ENCODE data around the gene CARS1. TPM values are rescaled to one million over a fixed set of nuclear protein-coding genes. Genes with fewer than 3 reads are reported as not detected.

The CARS1 gene
- total RNA-seq, 1 experiment from 2014 or later = 120 TPM

GRCh38 chr11:2955906-2956476 is 101.2 kb downstream of the CARS1 start:
- POLR2A ChIA-PET = interaction anchor here (0.6 kb wide), 1 partner anchor 36 kb away, joined by 12 read pairs; no protein-coding TSS in a partner anchor
- DNase-seq (ENCODE audit: low read depth, low spot score) = no peak
- Histone ChIP-seq H3K4me3 (ENCODE audit: low read depth in 2 of 2, low read length in 2 of 2) (no peak overlapping the region), H3K27me3 (ENCODE audit: control insufficient read depth, insufficient read depth, low read length) (no peaks in the 10 kb centered on the region), H3K36me3 (ENCODE audit: control insufficient read depth, insufficient read depth, low read length) (peaks cover 88% of the 10 kb centered on the region), H3K9me3 (ENCODE audit: control insufficient read depth, insufficient read depth, low read depth, low read length) (no peaks in the 10 kb centered on the region), H3K4me1 (ENCODE audit: control insufficient read depth, insufficient read depth, low read length) (no peaks in the 10 kb centered on the region), H3K27ac (ENCODE audit: low read length) (no peak overlapping the region)
- intact Hi-C loops (cut with micrococcal nuclease; ENCODE audit: unreplicated experiment) (no loop called here), in situ Hi-C loops (cut with HindIII; ENCODE audit: low pct_unique_long_range_greater_than_20kb, low sequenced_read_pairs) (no loop called here)
- CTCF ChIA-PET = interaction anchor here (0.8 kb wide), 1 partner anchor 23 kb away, joined by 3 read pairs; no protein-coding TSS in a partner anchor
- no TSS peak for BruUV-seq (replicated peaks)
- ATAC-seq = no peak
- TF ChIP-seq TCF7L2 (IDR thresholded peaks at IDR 0.05; ENCODE audit: low read depth, low read length) (no peak), REST (IDR thresholded peaks at IDR 0.05; ENCODE audit: insufficient read depth in 1 of 2, low read depth in 2 of 2, low read length in 1 of 2) (no peak), POLR2AphosphoS5 (IDR thresholded peaks at IDR 0.05; ENCODE audit: low read depth, low read length) (no peak), CTCF (IDR thresholded peaks at IDR 0.05) (no peak; the same call in 1 of the 2 replicates), SIN3A (IDR thresholded peaks at IDR 0.05; ENCODE audit: borderline replicate concordance, insufficient read depth, low read depth, low read length) (no peak)

GRCh38 chr11:2954263-2954662 is 103.0 kb downstream of the CARS1 start:
- POLR2A ChIA-PET = no interaction called here
- in situ Hi-C loops (cut with HindIII; ENCODE audit: low pct_unique_long_range_greater_than_20kb, low sequenced_read_pairs) = no loop called here
- CTCF ChIA-PET = no interaction called here
- DNase-seq (ENCODE audit: low read depth, low spot score) = no peak
- Histone ChIP-seq H3K36me3 (ENCODE audit: control insufficient read depth, insufficient read depth, low read length) (peaks cover 83% of the 10 kb centered on the region), H3K27me3 (ENCODE audit: control insufficient read depth, insufficient read depth, low read length) (no peaks in the 10 kb centered on the region), H3K27ac (ENCODE audit: low read length) (no peak overlapping the region), H3K4me3 (ENCODE audit: low read depth in 2 of 2, low read length in 2 of 2) (no peak overlapping the region), H3K4me1 (ENCODE audit: control insufficient read depth, insufficient read depth, low read length) (no peaks in the 10 kb centered on the region), H3K9me3 (ENCODE audit: control insufficient read depth, insufficient read depth, low read depth, low read length) (no peaks in the 10 kb centered on the region)
- intact Hi-C loops (cut with micrococcal nuclease; ENCODE audit: unreplicated experiment) = no loop called here
- no peak for TF ChIP-seq POLR2AphosphoS5 (IDR thresholded peaks at IDR 0.05; ENCODE audit: low read depth, low read length)
- TF ChIP-seq TCF7L2 (IDR thresholded peaks at IDR 0.05; ENCODE audit: low read depth, low read length) = no peak
- no peak for TF ChIP-seq SIN3A (IDR thresholded peaks at IDR 0.05; ENCODE audit: borderline replicate concordance, insufficient read depth, low read depth, low read length)
- no peak for TF ChIP-seq CTCF (IDR thresholded peaks at IDR 0.05)
- TF ChIP-seq REST (IDR thresholded peaks at IDR 0.05; ENCODE audit: insufficient read depth in 1 of 2, low read depth in 2 of 2, low read length in 1 of 2) = no peak
- no TSS peak for BruUV-seq (replicated peaks)
- no peak for ATAC-seq
